IMR-90 (cell line): ENCODE results near the gene SVIL. TPM values are rescaled to one million over a fixed set of nuclear protein-coding genes. Genes with fewer than 3 reads are reported as not detected.
A peak's percentile ranks its signal among the peaks of the same experiment; 100 is the strongest.

Source experiments
- ATAC-seq: fragments of 200-7000 bp; cut with Tn5 transposase; 2 replicates; pipeline ENCODE4 v1.9.1; 2020; ENCODE audit warnings: low read depth, mild to moderate bottlenecking, moderate library complexity
- BruUV-seq: library from RNA; stranded (reverse); fragments of 400-500 nt; replicated peaks from 2 replicates; lab custom pipeline; 2021; lab: Mats Ljungman, UMichigan
- CTCF ChIA-PET: fragments of 300-600 bp; formaldehyde crosslinking; extraction: SDS; loops from one replicate; lab custom pipeline; 2021; ENCODE audit warnings: antibody characterized with exemption; lab: Yijun Ruan, JAX
- POLR2A ChIA-PET: fragments of 300-600 bp; sonication (Branson Sonifier 250); formaldehyde crosslinking; loops from one replicate; lab custom pipeline; 2022; ENCODE audit warnings: antibody characterized with exemption; ENCODE audit not compliant: unreplicated experiment; lab: Charles Lee
- DNase-seq: peaks from one replicate; pipeline ENCODE4 v3.0.0; 2013
- H2AFZ ChIP-seq: replicated peaks from 2 replicates; pipeline ENCODE3; 2013; ENCODE audit warnings: low read length, mild to moderate bottlenecking; ENCODE audit not compliant: poor library complexity
- H2AK5ac ChIP-seq: 2 replicates; pipeline ENCODE4 v1.6.1; 2013; ENCODE audit warnings: low read depth, low read length, inconsistent platforms
- H2AK9ac ChIP-seq: replicated peaks from 2 replicates; pipeline ENCODE3; 2013; ENCODE audit warnings: mild to moderate bottlenecking, low read depth, low read length, moderate library complexity; ENCODE audit not compliant: poor library complexity
- H2BK120ac ChIP-seq: 2 replicates; pipeline ENCODE4 v1.6.1; 2013; ENCODE audit warnings: low read depth, low read length, inconsistent platforms
- H2BK15ac ChIP-seq: 3 replicates; pipeline ENCODE4 v1.6.1; 2013; ENCODE audit warnings: low read depth, low read length, inconsistent platforms
- H2BK20ac ChIP-seq: 2 replicates; pipeline ENCODE4 v1.6.1; 2013; ENCODE audit warnings: low read depth, mild to moderate bottlenecking, inconsistent platforms, low read length, moderate library complexity
- H2BK5ac ChIP-seq: 2 replicates; pipeline ENCODE4 v1.6.1; 2013; ENCODE audit warnings: mild to moderate bottlenecking, low read depth, low read length, inconsistent platforms; ENCODE audit not compliant: poor library complexity, severe bottlenecking
- H3K14ac ChIP-seq: replicated peaks from 2 replicates; pipeline ENCODE4 v1.6.1; 2013; ENCODE audit warnings: low read depth, low read length, inconsistent platforms
- H3K18ac ChIP-seq: 2 replicates; pipeline ENCODE4 v1.6.1; 2013; ENCODE audit warnings: low read depth, low read length, control low read depth
- H3K23ac ChIP-seq: 2 replicates; pipeline ENCODE4 v1.6.1; 2013; ENCODE audit warnings: low read depth, low read length, inconsistent platforms
- H3K27ac ChIP-seq: 2 replicates; pipeline ENCODE4 v1.5.1; 2013; ENCODE audit warnings: mild to moderate bottlenecking, control low read depth, low read length; ENCODE audit not compliant: insufficient read depth
- H3K27me3 ChIP-seq: 2 replicates; pipeline ENCODE4 v1.6.1; 2013; ENCODE audit warnings: low read length; ENCODE audit not compliant: control insufficient read depth, insufficient read depth
- H3K36me3 ChIP-seq: 2 replicates; pipeline ENCODE4 v1.6.1; 2013; ENCODE audit warnings: low read length, mixed read lengths; ENCODE audit not compliant: control insufficient read depth, insufficient read depth
- H3K4ac ChIP-seq: 2 replicates; pipeline ENCODE4 v1.6.1; 2013; ENCODE audit warnings: low read depth, low read length, inconsistent platforms
- H3K4me1 ChIP-seq: 2 replicates; pipeline ENCODE4 v1.6.1; 2013; ENCODE audit warnings: low read length, mixed read lengths; ENCODE audit not compliant: control insufficient read depth, insufficient read depth
- H3K4me2 ChIP-seq: 2 replicates; pipeline ENCODE4 v1.6.1; 2013; ENCODE audit warnings: low read depth, mild to moderate bottlenecking, control low read depth, low read length, moderate library complexity
- H3K4me3 ChIP-seq: 2 replicates; pipeline ENCODE4 v1.5.1; 2013; ENCODE audit warnings: low read depth, mild to moderate bottlenecking, control low read depth, low read length, moderate library complexity; ENCODE audit not compliant: insufficient read depth
- H3K56ac ChIP-seq: 2 replicates; pipeline ENCODE4 v1.6.1; 2013; ENCODE audit warnings: low read length, inconsistent platforms; ENCODE audit not compliant: insufficient read depth; ENCODE audit errors: extremely low read depth
- H3K79me1 ChIP-seq, 2 experiments: 2 replicates each; pipeline ENCODE4 v1.6.1; 2013; ENCODE audit warnings: low read length in 2 of 2, inconsistent platforms in 1 of 2, low read depth in 1 of 2
- H3K9ac ChIP-seq: 2 replicates; pipeline ENCODE4 v1.6.1; 2013; ENCODE audit warnings: low read depth, low read length, control low read depth
- H3K9me1 ChIP-seq: 2 replicates; pipeline ENCODE4 v1.6.1; 2013; ENCODE audit warnings: low read length, inconsistent platforms; ENCODE audit not compliant: insufficient read depth
- H3K9me3 ChIP-seq: 2 replicates; pipeline ENCODE4 v1.6.1; 2013; ENCODE audit warnings: low read length; ENCODE audit not compliant: control insufficient read depth, insufficient read depth
- H4K20me1 ChIP-seq: 2 replicates; pipeline ENCODE4 v1.6.1; 2013; ENCODE audit warnings: low read length, inconsistent platforms; ENCODE audit not compliant: insufficient read depth
- H4K5ac ChIP-seq: 2 replicates; pipeline ENCODE4 v1.6.1; 2013; ENCODE audit warnings: mild to moderate bottlenecking, low read depth, low read length, control low read depth
- H4K8ac ChIP-seq, 2 experiments: 2 replicates each; pipeline ENCODE4 v1.6.1; 2013; ENCODE audit warnings: low read depth in 2 of 2, low read length in 2 of 2, control low read depth in 1 of 2, inconsistent platforms in 1 of 2
- H4K91ac ChIP-seq: 2 replicates; pipeline ENCODE4 v1.6.1; 2013; ENCODE audit warnings: low read depth, low read length, inconsistent platforms; ENCODE audit not compliant: insufficient read depth
- CEBPB ChIP-seq: IDR thresholded peaks from 2 replicates; pipeline ENCODE4 v1.6.1; 2012; ENCODE audit warnings: low read depth, low read length, improper control_type of control experiment
- CHD1 ChIP-seq: IDR thresholded peaks from 2 replicates; pipeline ENCODE4 v1.6.1; 2012; ENCODE audit warnings: low read depth, low read length, improper control_type of control experiment
- CTCF ChIP-seq: conservative IDR thresholded peaks from 2 replicates; pipeline ENCODE4 v1.5.1; 2012; ENCODE audit warnings: mild to moderate bottlenecking, low read depth, low read length, improper control_type of control experiment
- ELK1 ChIP-seq: fragments of 150-350 bp; IDR thresholded peaks from 2 replicates; pipeline ENCODE4 v1.6.1; 2016; ENCODE audit warnings: low read depth, mild to moderate bottlenecking, low read length, moderate library complexity, borderline replicate concordance
- MAFK ChIP-seq: IDR thresholded peaks from 2 replicates; pipeline ENCODE4 v1.6.1; 2012; ENCODE audit warnings: low read depth, low read length, improper control_type of control experiment
- NFE2L2 ChIP-seq: fragments of 150-350 bp; IDR thresholded peaks from 2 replicates; pipeline ENCODE4 v1.6.1; 2016; ENCODE audit warnings: low read depth, mild to moderate bottlenecking, low read length
- RAD21 ChIP-seq: IDR thresholded peaks from 2 replicates; pipeline ENCODE4 v1.6.1; 2012; ENCODE audit warnings: low read length, improper control_type of control experiment
- SMC3 ChIP-seq: fragments of 150-350 bp; IDR thresholded peaks from 2 replicates; pipeline ENCODE4 v1.6.1; 2016; ENCODE audit warnings: low read depth, mild to moderate bottlenecking, antibody characterized with exemption, low read length, moderate library complexity
- USF2 ChIP-seq: fragments of 150-350 bp; IDR thresholded peaks from 2 replicates; pipeline ENCODE4 v1.6.1; 2017; ENCODE audit warnings: mild to moderate bottlenecking, antibody characterized with exemption, low read length, low read depth
- WGBS, 2 experiments: methylation state at CpG; one replicate each; pipeline versions ENCODE4 v1.1.5 to v1.1.7; 2013; ENCODE audit warnings: missing lambda C conversion rate in 2 of 2; ENCODE audit not compliant: insufficient read length in 1 of 2; ENCODE audit errors: extremely low coverage in 2 of 2; 5-methylcytosine and 5-hydroxymethylcytosine counted together
- dilution Hi-C: fragments of 300-500 bp; cut with HindIII; formaldehyde crosslinking; loops from one replicate; pipeline ENCODE4 v1.14.3; 2018; ENCODE audit warnings: low sequenced_read_pairs; ENCODE audit not compliant: unreplicated experiment
- in situ Hi-C: fragments of 300-500 bp; cut with MboI; formaldehyde crosslinking; loops from 3 replicates; pipeline ENCODE4 v1.14.3; 2019; ENCODE audit warnings: low sequenced_read_pairs, inconsistent platforms, mixed read lengths
- intact Hi-C: fragments of 100-400 bp; cut with micrococcal nuclease; formaldehyde crosslinking; loops from 2 replicates; pipeline ENCODE4 v1.10.0; 2022
- polyA plus RNA-seq, 3 experiments: library from polyadenylated mRNA; depleted of rRNA; stranded (reverse); fragments of >200 nt; gene quantifications; 2 replicates each; pipeline ENCODE4 v1.2.3, GENCODE V29; 2012; ENCODE audit warnings: low replicate concordance in 1 of 3
- total RNA-seq: library from RNA; depleted of rRNA; stranded (reverse); fragments of >200 nt; gene quantifications from 2 replicates; pipeline ENCODE4 v1.2.3, GENCODE V29; 2012

The SVIL gene
- total and polyA plus RNA-seq, 2 of the 4 experiments (the other 2 are of a cell fraction) = 11.5 to 11.6 TPM

- H2BK5ac ChIP-seq = no peak overlapping the region
- no peak overlapping the region for H3K18ac ChIP-seq
- no TSS peak for BruUV-seq
- H3K23ac ChIP-seq = no peak overlapping the region
- H2AK9ac ChIP-seq = peak overlapping the region; percentile 19
- intact Hi-C loops = no loop called here
- H2AK5ac ChIP-seq = no peak overlapping the region
- CTCF ChIA-PET = no interaction called here
- no peak overlapping the region for H2BK20ac ChIP-seq
- POLR2A ChIA-PET = no interaction called here
- H3K56ac ChIP-seq = no peak overlapping the region
- no peak for DNase-seq
- H3K9me1 ChIP-seq = peaks cover 10% of the 10 kb centered on the region
- no peaks in the 10 kb centered on the region; the same call in 1 of the 2 replicates for H3K9me3 ChIP-seq
- H3K27me3 ChIP-seq = no peaks in the 10 kb centered on the region
- H3K14ac ChIP-seq = no peak overlapping the region
- no peak overlapping the region for H2BK15ac ChIP-seq
- TF ChIP-seq USF2 (no peak), CHD1 (no peak), CEBPB (no peak), ELK1 (no peak), RAD21 (no peak), CTCF (no peak), MAFK (no peak), SMC3 (no peak), NFE2L2 (no peak)
- no peak overlapping the region for H3K27ac ChIP-seq
- H3K36me3 ChIP-seq = peaks cover 5% of the 10 kb centered on the region
- no peak overlapping the region for H4K5ac ChIP-seq
- peaks cover 28% of the 10 kb centered on the region for H4K20me1 ChIP-seq
- no peak overlapping the region for H4K8ac ChIP-seq
- dilution Hi-C loops = no loop called here
- H3K4me3 ChIP-seq = no peak overlapping the region
- peaks cover 9 to 47% of the 10 kb centered on the region in 2 experiments; a peak in 3 of 4 replicates for H3K79me1 ChIP-seq
- no peak overlapping the region for H2AFZ ChIP-seq
- peaks cover 4% of the 10 kb centered on the region; the same call in 1 of the 2 replicates for H3K4me1 ChIP-seq
- no peak overlapping the region for H3K9ac ChIP-seq
- no peak overlapping the region for H3K4me2 ChIP-seq
- no peak overlapping the region for H2BK120ac ChIP-seq
- in situ Hi-C loops = no loop called here
- no peak overlapping the region for H4K91ac ChIP-seq
- WGBS, 2 experiments = no CpG with 5 or more reads among the region's 9 CpGs
- ATAC-seq = no peak
- no peak overlapping the region for H3K4ac ChIP-seq
Observed at GRCh38 chr10:29604291-29604825, 30.4 kb downstream of the SVIL start.
